Thyroid gland (tissue), 4 donors: ENCODE results near the gene RCC2.

Experiments used
- CTCF ChIP-seq, 6 experiments: fragments of 200-600 bp in 3 of 6; fragments of 450-650 bp in 3 of 6; sonication (generic) in 3 of 6; IDR thresholded peaks; one replicate each; pipeline ENCODE4 v1.5.1; 2016 to 2019; ENCODE audit warnings: antibody characterized with exemption in 6 of 6, mild to moderate bottlenecking in 2 of 6, inconsistent platforms in 1 of 6, moderate library complexity in 1 of 6
- POLR2A ChIP-seq, 2 donors: fragments of 450-650 bp; IDR thresholded peaks; one replicate each; pipeline ENCODE4 v1.6.1; 2017; ENCODE audit warnings: antibody characterized with exemption in 2 of 2, mild to moderate bottlenecking in 2 of 2, moderate library complexity in 1 of 2

DNA sequence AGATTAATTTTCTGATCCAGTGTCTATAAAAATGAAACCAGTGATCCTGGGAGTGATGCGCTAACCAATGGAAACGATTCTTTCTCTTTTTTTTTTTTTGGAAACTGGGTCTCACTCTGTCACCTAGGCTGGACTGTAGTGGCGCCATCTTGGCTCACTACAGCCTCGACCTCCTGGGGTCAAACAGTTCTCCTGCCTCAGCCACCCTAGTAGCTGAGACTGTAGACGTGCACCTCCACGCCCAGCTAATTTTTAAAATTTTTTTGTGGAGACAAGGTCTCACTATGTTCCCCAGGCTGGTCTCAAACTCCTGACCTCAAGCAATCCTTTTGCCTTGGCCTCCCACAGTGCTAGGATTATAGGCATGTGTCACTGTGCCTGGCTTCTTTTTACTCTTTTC lies 3.4 kb upstream of the RCC2 start:
- TF ChIP-seq CTCF (IDR thresholded peaks at IDR 0.05) (no peak), POLR2A (IDR thresholded peaks at IDR 0.05) (no peak)
